Panc1 (cell line): ENCODE data around the gene WASF3. TPM values are rescaled to one million over a fixed set of nuclear protein-coding genes. Genes with fewer than 3 reads are reported as not detected.

ENCODE experiments used
- ATAC-seq: fragments of 200-7000 bp; cut with Tn5 transposase; 2 replicates; pipeline ENCODE4 v1.9.1; 2020; ENCODE audit warnings: mild to moderate bottlenecking, moderate library complexity
- BruUV-seq: library from RNA; stranded (reverse); fragments of 400-500 nt; replicated peaks from 2 replicates; lab custom pipeline; 2021; lab: Mats Ljungman, UMichigan
- CTCF ChIA-PET: fragments of 300-600 bp; sonication (Branson Sonifier 250); formaldehyde crosslinking; loops from one replicate; lab custom pipeline; 2022; ENCODE audit warnings: antibody characterized with exemption; lab: Charles Lee
- POLR2A ChIA-PET: fragments of 300-600 bp; sonication (Branson Sonifier 250); formaldehyde crosslinking; loops from one replicate; lab custom pipeline; 2022; ENCODE audit warnings: antibody characterized with exemption; lab: Charles Lee
- DNase-seq: peaks from one replicate; pipeline ENCODE4 v3.0.0-alpha.2; 2010; ENCODE audit warnings: low read depth, low spot score
- H3K27ac ChIP-seq: 2 replicates; pipeline ENCODE4 v1.5.1; 2011; ENCODE audit warnings: mild to moderate bottlenecking, low read length, inconsistent platforms
- H3K27me3 ChIP-seq: fragments of 200-500 bp; sonication (Bioruptor generic); 2 replicates; pipeline ENCODE4 v1.6.0; 2014; ENCODE audit warnings: low read length, inconsistent platforms; ENCODE audit not compliant: control insufficient read depth, insufficient read depth
- H3K36me3 ChIP-seq: fragments of 200-500 bp; sonication (Bioruptor generic); 2 replicates; pipeline ENCODE4 v1.5.1; 2014; ENCODE audit warnings: inconsistent platforms, mild to moderate bottlenecking, low read length, moderate library complexity; ENCODE audit not compliant: control insufficient read depth, insufficient read depth
- H3K4me1 ChIP-seq: 2 replicates; pipeline ENCODE4 v1.5.1; 2011; ENCODE audit warnings: inconsistent platforms, mild to moderate bottlenecking, low read length, moderate library complexity; ENCODE audit not compliant: control insufficient read depth, insufficient read depth
- H3K4me3 ChIP-seq, 2 experiments: 2 replicates each; pipeline ENCODE4 v1.5.1; 2011 to 2012; ENCODE audit warnings: low read depth in 2 of 2, low read length in 2 of 2, mild to moderate bottlenecking in 2 of 2, inconsistent platforms in 1 of 2, moderate library complexity in 1 of 2
- H3K9me3 ChIP-seq: fragments of 200-500 bp; sonication (Bioruptor generic); 2 replicates; pipeline ENCODE4 v1.5.1; 2014; ENCODE audit warnings: low read depth, mild to moderate bottlenecking, inconsistent platforms, low read length, moderate library complexity; ENCODE audit not compliant: control insufficient read depth, insufficient read depth
- CTCF ChIP-seq: fragments of 450-650 bp; IDR thresholded peaks from 2 replicates; pipeline ENCODE4 v1.5.1; 2017; ENCODE audit warnings: mild to moderate bottlenecking
- POLR2AphosphoS5 ChIP-seq: IDR thresholded peaks from 2 replicates; pipeline ENCODE4 v1.6.1; 2012; ENCODE audit warnings: mild to moderate bottlenecking, low read depth, low read length, moderate library complexity
- REST ChIP-seq, 2 experiments: IDR thresholded peaks; 2 replicates each; pipeline ENCODE4 v1.6.1; 2011 to 2012; ENCODE audit warnings: low read depth in 2 of 2, control low read depth in 1 of 2, low read length in 1 of 2, mild to moderate bottlenecking in 1 of 2, moderate library complexity in 1 of 2; ENCODE audit not compliant: insufficient read depth in 1 of 2
- SIN3A ChIP-seq: IDR thresholded peaks from 2 replicates; pipeline ENCODE4 v1.6.1; 2012; ENCODE audit warnings: low read depth, mild to moderate bottlenecking, low read length, moderate library complexity, borderline replicate concordance; ENCODE audit not compliant: insufficient read depth
- TCF7L2 ChIP-seq: IDR thresholded peaks from 2 replicates; pipeline ENCODE4 v1.6.1; 2011; ENCODE audit warnings: mild to moderate bottlenecking, low read depth, low read length, inconsistent platforms
- in situ Hi-C: cut with HindIII; loops from 2 replicates; pipeline ENCODE4 v1.10.0; 2016; ENCODE audit warnings: low sequenced_read_pairs, low pct_unique_long_range_greater_than_20kb
- intact Hi-C: fragments of 100-400 bp; cut with micrococcal nuclease; formaldehyde crosslinking; loops from one replicate; pipeline ENCODE4 v1.10.0; 2022; ENCODE audit not compliant: unreplicated experiment
- total RNA-seq: library from RNA; stranded (reverse); gene quantifications from one replicate; pipeline ENCODE4 v1.2.1, GENCODE V29; 2021; ENCODE audit not compliant: unreplicated experiment

The WASF3 gene
- total RNA-seq, 1 experiment from 2014 or later, result 20.2 TPM

- no peak for TF ChIP-seq POLR2AphosphoS5
- no peak for TF ChIP-seq CTCF
- TF ChIP-seq SIN3A, result no peak
- no peak for TF ChIP-seq REST (IDR thresholded peaks at IDR 0.05; ENCODE audit: insufficient read depth in 1 of 2, low read depth in 2 of 2, low read length in 1 of 2)
- TF ChIP-seq TCF7L2, result no peak
- ATAC-seq (no peak), DNase-seq (no peak)
- Histone ChIP-seq H3K27me3 (no peaks in the 10 kb centered on the region), H3K4me3 (no peak overlapping the region), H3K36me3 (no peaks in the 10 kb centered on the region), H3K4me1 (no peaks in the 10 kb centered on the region), H3K9me3 (peaks cover 4% of the 10 kb centered on the region), H3K27ac (no peak overlapping the region)
- in situ Hi-C loops, result no loop called here
- intact Hi-C loops, result no loop called here
- BruUV-seq, result no TSS peak
- POLR2A ChIA-PET, result no interaction called here
- CTCF ChIA-PET, result no interaction called here
These were observed 42.9 kb downstream of the WASF3 start for GRCh38 chr13:26600343-26600742.

- H3K27ac ChIP-seq, result no peak overlapping the region
- no TSS peak for BruUV-seq
- DNase-seq, result no peak
- in situ Hi-C loops, result no loop called here
- no peak overlapping the region for H3K4me3 ChIP-seq
- TF ChIP-seq CTCF, result peak; percentile 35
- no peak for TF ChIP-seq POLR2AphosphoS5
- no peak for TF ChIP-seq REST (IDR thresholded peaks at IDR 0.05; ENCODE audit: insufficient read depth in 1 of 2, low read depth in 2 of 2, low read length in 1 of 2)
- TF ChIP-seq TCF7L2, result no peak
- no peak for TF ChIP-seq SIN3A
- intact Hi-C loops, result no loop called here
- H3K9me3 ChIP-seq, result peaks cover 1% of the 10 kb centered on the region; the same call in 1 of the 2 replicates
- no peaks in the 10 kb centered on the region for H3K4me1 ChIP-seq
- CTCF ChIA-PET, result no interaction called here
- POLR2A ChIA-PET, result no interaction called here
- no peaks in the 10 kb centered on the region for H3K27me3 ChIP-seq
- no peak for ATAC-seq
- H3K36me3 ChIP-seq, result no peaks in the 10 kb centered on the region
These were observed 44.2 kb downstream of the WASF3 start for GRCh38 chr13:26601669-26602068.
